ENCODE results near the gene RALGPS1.

The RALGPS1 gene

DNA sequence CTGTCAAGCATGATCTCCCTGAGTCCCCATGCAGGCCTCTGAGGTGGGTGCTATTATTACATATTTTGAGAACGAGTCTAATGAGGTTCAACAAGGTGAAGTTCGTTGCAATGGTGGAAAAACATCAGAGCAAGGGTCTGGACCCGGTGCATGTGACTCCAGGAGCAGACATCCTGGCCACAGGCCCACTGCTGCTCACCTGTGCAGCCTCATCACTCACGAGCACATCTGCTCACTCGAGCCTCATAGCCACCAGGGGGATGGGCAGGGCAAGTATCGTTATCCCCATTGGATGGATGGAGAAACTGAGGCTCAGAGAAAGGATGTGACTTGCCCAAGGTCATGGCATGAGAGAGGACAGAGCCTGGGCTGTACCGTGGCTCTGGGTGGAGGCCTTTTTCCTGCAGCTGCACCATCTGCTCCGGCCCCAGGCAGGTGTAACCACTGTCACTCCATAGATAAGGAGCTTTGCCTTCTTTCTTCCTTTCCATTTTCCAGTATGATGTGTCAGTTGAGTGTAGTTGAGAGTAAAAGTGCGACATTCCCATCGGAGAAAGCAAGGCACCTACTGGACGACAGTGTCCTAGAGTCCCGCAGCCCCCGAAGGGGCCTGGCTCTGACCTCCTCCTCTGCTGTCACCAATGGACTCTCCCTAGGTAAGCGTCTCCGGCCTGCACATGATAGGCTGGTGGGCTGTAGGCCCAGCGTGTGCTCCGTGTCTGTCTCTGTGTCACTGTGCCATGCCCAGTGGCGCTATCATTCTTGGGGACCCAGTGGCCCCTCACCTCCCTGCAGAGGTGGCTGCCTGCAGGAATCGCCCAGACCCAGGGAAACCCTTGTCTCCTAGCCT, 281.6 kb downstream of the RALGPS1 start:
- no peaks in the 10 kb centered on the region for H3K36me3 ChIP-seq (ENCODE audit: control insufficient read depth in 4 of 4, insufficient read depth in 4 of 4, low read length in 3 of 4)
- 98% methylated on average over 18 of the region's 19 CpGs for WGBS (ENCODE audit: insufficient coverage)
- ChIA-PET CTCF (interaction anchor here (1.1 to 11.2 kb wide), 5 partner anchors 14 to 255 kb away, joined by 3 to 161 read pairs (median 5); no protein-coding TSS in a partner anchor), POLR2A (no interaction called here)
- no peak overlapping the region for H3K4me3 ChIP-seq (ENCODE audit: control insufficient read depth in 1 of 7, extremely low read depth in 1 of 7, insufficient read depth in 4 of 7, low read depth in 2 of 7, low read length in 6 of 7)
- H3K9me3 ChIP-seq (ENCODE audit: control extremely low read depth in 1 of 5, control insufficient read depth in 4 of 5, insufficient read depth in 2 of 5, low read depth in 1 of 5, low read length in 4 of 5) = no peaks in the 10 kb centered on the region
- H3K27me3 ChIP-seq (replicated peaks in 2 of 5; ENCODE audit: control insufficient read depth in 4 of 5, insufficient read depth in 5 of 5, low read length in 4 of 5) = peaks cover 0 to 8% (median 0%) of the 10 kb centered on the region in 5 experiments
- DNase-seq = no peak
- no peaks in the 10 kb centered on the region for H3K4me1 ChIP-seq (ENCODE audit: control extremely low read depth in 1 of 4, control insufficient read depth in 4 of 4, insufficient read depth in 4 of 4, low read length in 3 of 4)
- H3K27ac ChIP-seq (ENCODE audit: insufficient read depth in 1 of 2, low read depth in 1 of 2, low read length in 2 of 2, poor library complexity in 1 of 2, severe bottlenecking in 2 of 2) = no peak overlapping the region

DNA sequence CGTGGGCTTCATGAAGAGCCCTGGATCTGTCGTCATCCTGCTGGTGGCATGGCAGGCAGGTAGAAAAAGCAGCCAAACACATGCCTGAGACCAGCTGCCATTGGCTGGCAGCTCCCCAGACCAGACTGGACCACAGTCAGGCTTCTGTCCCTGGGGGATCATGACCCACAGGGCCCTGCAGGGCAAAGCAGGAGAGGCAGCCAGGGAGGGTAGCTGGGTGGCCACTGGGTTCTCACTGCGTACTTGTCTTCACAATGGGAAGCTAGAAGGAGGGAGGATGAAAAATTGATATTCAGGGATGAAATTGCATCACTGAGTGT, 282.2 kb downstream of the RALGPS1 start:
- ChIA-PET CTCF (interaction anchor here (1.1 to 11.2 kb wide), 5 partner anchors 14 to 256 kb away, joined by 3 to 161 read pairs (median 5); no protein-coding TSS in a partner anchor), POLR2A (no interaction called here)
- no peaks in the 10 kb centered on the region for H3K36me3 ChIP-seq (ENCODE audit: control insufficient read depth in 4 of 4, insufficient read depth in 4 of 4, low read length in 3 of 4)
- 90% methylated on average over 3 of the region's 3 CpGs for WGBS (ENCODE audit: insufficient coverage)
- no peak for DNase-seq
- H3K27me3 ChIP-seq (replicated peaks in 2 of 5; ENCODE audit: control insufficient read depth in 4 of 5, insufficient read depth in 5 of 5, low read length in 4 of 5) = peaks cover 0 to 8% (median 0%) of the 10 kb centered on the region in 5 experiments
- no peak overlapping the region for H3K4me3 ChIP-seq (ENCODE audit: control insufficient read depth in 1 of 7, extremely low read depth in 1 of 7, insufficient read depth in 4 of 7, low read depth in 2 of 7, low read length in 6 of 7)
- H3K27ac ChIP-seq (ENCODE audit: insufficient read depth in 1 of 2, low read depth in 1 of 2, low read length in 2 of 2, poor library complexity in 1 of 2, severe bottlenecking in 2 of 2) = no peak overlapping the region
- no peaks in the 10 kb centered on the region for H3K4me1 ChIP-seq (ENCODE audit: control extremely low read depth in 1 of 4, control insufficient read depth in 4 of 4, insufficient read depth in 4 of 4, low read length in 3 of 4)
- no peaks in the 10 kb centered on the region for H3K9me3 ChIP-seq (ENCODE audit: control extremely low read depth in 1 of 5, control insufficient read depth in 4 of 5, insufficient read depth in 2 of 5, low read depth in 1 of 5, low read length in 4 of 5)

DNA sequence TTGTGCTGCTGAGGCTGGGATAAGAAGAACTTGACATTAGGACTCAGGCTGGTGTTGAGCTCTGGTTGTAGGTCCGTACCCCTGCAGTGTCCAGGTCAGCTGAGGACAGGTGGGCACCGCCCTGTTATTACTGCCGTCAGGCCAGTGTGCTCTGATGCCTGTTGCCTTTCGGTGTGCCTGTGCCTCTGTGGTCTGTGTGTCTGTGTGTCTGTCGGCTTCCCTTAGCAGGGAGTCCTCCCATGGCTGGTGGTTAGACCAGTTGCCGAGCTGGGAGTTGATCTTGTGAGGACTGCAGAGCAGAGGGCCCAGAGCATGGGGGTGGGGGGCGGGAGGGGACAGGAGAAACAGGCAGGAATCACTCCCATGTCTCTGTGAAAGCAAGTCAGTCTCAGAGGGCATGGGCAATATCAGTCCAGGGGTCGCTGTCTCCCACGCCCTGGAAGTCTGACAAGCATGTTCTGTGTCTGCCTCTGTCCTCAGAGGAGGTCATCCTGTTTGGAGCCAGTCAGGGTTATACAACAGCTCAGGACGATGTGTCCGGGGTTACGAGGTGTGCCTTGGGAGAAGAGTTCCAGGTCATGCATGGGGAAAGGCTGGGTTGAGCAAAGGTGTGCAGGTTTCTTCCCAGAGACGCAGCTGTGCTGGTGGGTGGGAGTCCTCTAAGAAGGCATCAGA, 282.7 kb downstream of the RALGPS1 start:
- H3K27me3 ChIP-seq (replicated peaks in 2 of 5; ENCODE audit: control insufficient read depth in 4 of 5, insufficient read depth in 5 of 5, low read length in 4 of 5) = peaks cover 0 to 8% (median 0%) of the 10 kb centered on the region in 5 experiments
- POLR2A ChIA-PET = no interaction called here
- H3K27ac ChIP-seq (ENCODE audit: insufficient read depth in 1 of 2, low read depth in 1 of 2, low read length in 2 of 2, poor library complexity in 1 of 2, severe bottlenecking in 2 of 2) = no peak overlapping the region
- H3K4me1 ChIP-seq (ENCODE audit: control extremely low read depth in 1 of 4, control insufficient read depth in 4 of 4, insufficient read depth in 4 of 4, low read length in 3 of 4) = no peaks in the 10 kb centered on the region
- 98% methylated on average over 13 of the region's 13 CpGs for WGBS (ENCODE audit: insufficient coverage)
- H3K4me3 ChIP-seq (ENCODE audit: control insufficient read depth in 1 of 7, extremely low read depth in 1 of 7, insufficient read depth in 4 of 7, low read depth in 2 of 7, low read length in 6 of 7) = no peak overlapping the region
- CTCF ChIA-PET = interaction anchor here (1.1 to 11.2 kb wide), 11 partner anchors 13 to 265 kb away, joined by 3 to 161 read pairs (median 5); no protein-coding TSS in a partner anchor
- no peak for DNase-seq
- H3K9me3 ChIP-seq (ENCODE audit: control extremely low read depth in 1 of 5, control insufficient read depth in 4 of 5, insufficient read depth in 2 of 5, low read depth in 1 of 5, low read length in 4 of 5) = no peaks in the 10 kb centered on the region
- H3K36me3 ChIP-seq (ENCODE audit: control insufficient read depth in 4 of 4, insufficient read depth in 4 of 4, low read length in 3 of 4) = no peaks in the 10 kb centered on the region

DNA sequence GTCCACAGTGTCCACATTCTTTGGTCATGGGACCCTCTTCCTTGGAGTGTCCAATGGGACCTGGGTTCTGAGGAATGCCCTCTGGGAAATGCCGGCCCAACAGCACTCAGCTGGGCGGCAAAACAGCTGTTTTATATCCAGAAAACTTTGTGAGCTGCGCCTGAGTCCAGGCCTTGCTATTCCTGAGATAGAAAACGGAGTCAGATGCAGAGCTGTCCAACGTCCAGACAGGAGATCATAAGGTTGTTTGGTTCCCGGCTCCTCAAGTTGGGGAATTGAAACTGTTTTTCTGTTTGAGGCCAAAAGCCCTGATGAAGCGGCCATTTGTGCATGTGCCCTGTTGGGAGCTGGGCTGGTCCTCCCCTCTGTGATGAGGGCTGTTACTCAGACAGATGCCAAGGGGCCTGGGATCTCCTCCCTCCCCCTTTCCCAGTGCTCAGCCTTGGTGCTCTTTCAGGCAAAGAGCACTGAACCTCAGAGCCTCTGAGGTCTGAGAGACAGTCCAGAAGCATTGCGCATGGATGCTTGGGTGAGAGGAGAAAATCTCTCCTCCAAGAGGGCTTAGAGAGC, 283.4 kb downstream of the RALGPS1 start:
- no peaks in the 10 kb centered on the region for H3K4me1 ChIP-seq (ENCODE audit: control extremely low read depth in 1 of 4, control insufficient read depth in 4 of 4, insufficient read depth in 4 of 4, low read length in 3 of 4)
- no peaks in the 10 kb centered on the region for H3K9me3 ChIP-seq (ENCODE audit: control extremely low read depth in 1 of 5, control insufficient read depth in 4 of 5, insufficient read depth in 2 of 5, low read depth in 1 of 5, low read length in 4 of 5)
- no peak overlapping the region for H3K4me3 ChIP-seq (ENCODE audit: control insufficient read depth in 1 of 7, extremely low read depth in 1 of 7, insufficient read depth in 4 of 7, low read depth in 2 of 7, low read length in 6 of 7)
- 90% methylated on average over 8 of the region's 8 CpGs for WGBS (ENCODE audit: insufficient coverage)
- no peak for DNase-seq
- peaks cover 0 to 8% (median 0%) of the 10 kb centered on the region in 5 experiments for H3K27me3 ChIP-seq (replicated peaks in 2 of 5; ENCODE audit: control insufficient read depth in 4 of 5, insufficient read depth in 5 of 5, low read length in 4 of 5)
- no peaks in the 10 kb centered on the region for H3K36me3 ChIP-seq (ENCODE audit: control insufficient read depth in 4 of 4, insufficient read depth in 4 of 4, low read length in 3 of 4)
- no peak overlapping the region for H3K27ac ChIP-seq (ENCODE audit: insufficient read depth in 1 of 2, low read depth in 1 of 2, low read length in 2 of 2, poor library complexity in 1 of 2, severe bottlenecking in 2 of 2)
- ChIA-PET POLR2A (no interaction called here), CTCF (interaction anchor here (0.6 to 11.2 kb wide), 14 partner anchors 25 to 305 kb away, joined by 3 to 161 read pairs (median 4); no protein-coding TSS in a partner anchor)

DNA sequence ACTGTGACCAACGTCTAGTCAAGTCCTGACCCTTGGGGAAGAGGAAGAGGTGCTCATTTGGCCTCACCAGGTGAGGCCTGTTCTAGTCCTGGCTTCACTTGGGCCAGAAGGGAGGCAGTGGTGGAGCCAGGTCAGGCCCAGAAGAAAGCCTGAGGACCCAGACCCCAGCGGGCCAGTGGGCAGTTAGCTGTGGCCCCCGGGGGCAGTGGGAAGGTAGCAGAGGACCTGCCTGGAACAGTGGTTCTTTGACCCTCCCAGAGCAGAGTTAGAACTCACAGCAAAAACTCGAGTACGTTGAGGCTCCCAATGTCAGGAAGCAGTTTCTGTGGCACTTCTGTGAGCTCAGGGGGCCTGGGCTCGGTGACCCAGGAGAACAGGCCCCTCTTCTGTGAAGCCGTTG, 284.0 kb downstream of the RALGPS1 start:
- POLR2A ChIA-PET = no interaction called here
- no peak overlapping the region for H3K27ac ChIP-seq (ENCODE audit: insufficient read depth in 1 of 2, low read depth in 1 of 2, low read length in 2 of 2, poor library complexity in 1 of 2, severe bottlenecking in 2 of 2)
- CTCF ChIA-PET = interaction anchor here (0.6 to 11.2 kb wide), 20 partner anchors 8 to 305 kb away, joined by 3 to 161 read pairs (median 3); no protein-coding TSS in a partner anchor
- no peaks in the 10 kb centered on the region for H3K4me1 ChIP-seq (ENCODE audit: control extremely low read depth in 1 of 4, control insufficient read depth in 4 of 4, insufficient read depth in 4 of 4, low read length in 3 of 4)
- 94% methylated on average over 6 of the region's 7 CpGs for WGBS (ENCODE audit: insufficient coverage)
- no peaks in the 10 kb centered on the region for H3K9me3 ChIP-seq (ENCODE audit: control extremely low read depth in 1 of 5, control insufficient read depth in 4 of 5, insufficient read depth in 2 of 5, low read depth in 1 of 5, low read length in 4 of 5)
- no peak for DNase-seq
- H3K4me3 ChIP-seq (ENCODE audit: control insufficient read depth in 1 of 7, extremely low read depth in 1 of 7, insufficient read depth in 4 of 7, low read depth in 2 of 7, low read length in 6 of 7) = no peak overlapping the region
- no peaks in the 10 kb centered on the region for H3K36me3 ChIP-seq (ENCODE audit: control insufficient read depth in 4 of 4, insufficient read depth in 4 of 4, low read length in 3 of 4)
- H3K27me3 ChIP-seq (replicated peaks in 2 of 5; ENCODE audit: control insufficient read depth in 4 of 5, insufficient read depth in 5 of 5, low read length in 4 of 5) = peaks cover 0 to 8% (median 0%) of the 10 kb centered on the region in 5 experiments

DNA sequence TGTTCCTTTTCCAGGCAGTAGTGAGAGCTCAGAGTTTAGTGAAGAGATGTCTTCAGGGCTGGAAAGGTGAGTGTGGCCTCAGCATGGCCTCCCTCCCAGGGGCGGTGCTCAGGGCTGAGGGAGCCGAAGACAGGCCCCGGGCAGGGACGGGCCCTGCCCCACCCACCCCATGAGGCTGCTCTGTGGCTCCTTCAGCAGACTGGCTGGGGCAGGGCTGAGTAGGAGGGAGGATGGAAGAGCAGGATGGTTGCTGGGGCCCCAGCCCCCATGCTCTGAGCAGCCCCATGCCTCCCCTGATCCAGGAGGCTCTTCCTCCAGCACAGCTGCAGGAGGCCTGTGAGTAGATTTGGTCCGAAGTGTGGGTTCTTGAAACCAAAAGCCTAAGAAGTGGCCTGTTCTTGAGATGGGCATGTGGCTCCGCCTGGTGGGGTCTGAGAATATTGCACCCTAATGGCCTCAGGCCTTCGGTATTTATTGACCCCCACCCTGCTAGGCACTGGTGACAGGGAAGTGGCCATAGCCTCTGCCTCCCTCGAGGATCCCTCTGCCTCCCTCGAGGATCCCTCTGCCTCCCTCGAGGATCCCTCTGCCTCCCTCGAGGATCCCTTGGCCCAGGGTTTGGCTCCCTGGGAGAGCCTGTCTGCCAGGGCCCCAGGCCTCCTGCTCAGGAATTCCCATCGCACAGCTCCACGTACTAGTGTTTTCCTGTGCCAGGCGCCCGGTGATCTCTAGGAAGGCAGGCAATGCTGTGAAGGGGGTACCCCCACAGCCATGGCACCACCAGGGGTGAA, 284.6 kb downstream of the RALGPS1 start:
- no peaks in the 10 kb centered on the region for H3K36me3 ChIP-seq (ENCODE audit: control insufficient read depth in 4 of 4, insufficient read depth in 4 of 4, low read length in 3 of 4)
- POLR2A ChIA-PET = no interaction called here
- CTCF ChIA-PET = interaction anchor here (0.6 to 11.2 kb wide), 20 partner anchors 9 to 306 kb away, joined by 3 to 161 read pairs (median 4); no protein-coding TSS in a partner anchor
- H3K27me3 ChIP-seq (replicated peaks in 2 of 5; ENCODE audit: control insufficient read depth in 4 of 5, insufficient read depth in 5 of 5, low read length in 4 of 5) = peaks cover 0 to 8% (median 0%) of the 10 kb centered on the region in 5 experiments
- H3K9me3 ChIP-seq (ENCODE audit: control extremely low read depth in 1 of 5, control insufficient read depth in 4 of 5, insufficient read depth in 2 of 5, low read depth in 1 of 5, low read length in 4 of 5) = no peaks in the 10 kb centered on the region
- peak; percentile 67 to 86 (median 77) for DNase-seq
- no peak overlapping the region for H3K4me3 ChIP-seq (ENCODE audit: control insufficient read depth in 1 of 7, extremely low read depth in 1 of 7, insufficient read depth in 4 of 7, low read depth in 2 of 7, low read length in 6 of 7)
- WGBS (ENCODE audit: insufficient coverage) = 50% methylated on average over 13 of the region's 15 CpGs
- no peaks in the 10 kb centered on the region for H3K4me1 ChIP-seq (ENCODE audit: control extremely low read depth in 1 of 4, control insufficient read depth in 4 of 4, insufficient read depth in 4 of 4, low read length in 3 of 4)
- H3K27ac ChIP-seq (ENCODE audit: insufficient read depth in 1 of 2, low read depth in 1 of 2, low read length in 2 of 2, poor library complexity in 1 of 2, severe bottlenecking in 2 of 2) = no peak overlapping the region
